Adipocyte (in vitro differentiated cells): ENCODE measurements around the gene SNCA.

Experiments used
- DNase-seq: peaks from one replicate; pipeline ENCODE4 v3.0.0-alpha.2; 2015; ENCODE audit warnings: low read depth
- H3K27me3 ChIP-seq: replicated peaks from 2 replicates; pipeline ENCODE4 v1.7.0; 2013; ENCODE audit warnings: mild to moderate bottlenecking, low read length, moderate library complexity; ENCODE audit not compliant: control insufficient read depth, insufficient read depth
- H3K36me3 ChIP-seq: 2 replicates; pipeline ENCODE4 v1.7.0; 2013; ENCODE audit warnings: low read length, mild to moderate bottlenecking, moderate library complexity; ENCODE audit not compliant: control insufficient read depth, insufficient read depth, severe bottlenecking
- H3K4me1 ChIP-seq: 2 replicates; pipeline ENCODE4 v1.7.0; 2013; ENCODE audit warnings: mild to moderate bottlenecking, low read length, moderate library complexity; ENCODE audit not compliant: control insufficient read depth, insufficient read depth
- H3K4me3 ChIP-seq: 2 replicates; pipeline ENCODE4 v1.7.0; 2013; ENCODE audit warnings: mild to moderate bottlenecking, low read length, moderate library complexity
- H3K9ac ChIP-seq: 2 replicates; pipeline ENCODE4 v1.7.0; 2013; ENCODE audit warnings: mild to moderate bottlenecking, low read length, moderate library complexity
- H3K9me3 ChIP-seq: 2 replicates; pipeline ENCODE4 v1.7.0; 2013; ENCODE audit warnings: mild to moderate bottlenecking, low read length, moderate library complexity; ENCODE audit not compliant: control insufficient read depth

Gene SNCA

GRCh38 chr4:89724716-89725115 lies 112.2 kb downstream of the SNCA start:
- no peaks in the 10 kb centered on the region for H3K27me3 ChIP-seq
- no peak overlapping the region for H3K4me3 ChIP-seq
- H3K9me3 ChIP-seq: peaks cover under 1% of the 10 kb centered on the region
- H3K9ac ChIP-seq: no peak overlapping the region
- no peaks in the 10 kb centered on the region for H3K36me3 ChIP-seq
- DNase-seq: peak; percentile 71
- no peaks in the 10 kb centered on the region for H3K4me1 ChIP-seq

GRCh38 chr4:89723096-89723495 lies 113.9 kb downstream of the SNCA start:
- no peaks in the 10 kb centered on the region for H3K36me3 ChIP-seq
- no peak for DNase-seq
- no peaks in the 10 kb centered on the region for H3K27me3 ChIP-seq
- H3K9me3 ChIP-seq: peaks cover 17% of the 10 kb centered on the region
- no peak overlapping the region for H3K9ac ChIP-seq
- no peaks in the 10 kb centered on the region for H3K4me1 ChIP-seq
- H3K4me3 ChIP-seq: no peak overlapping the region

- H3K36me3 ChIP-seq: no peaks in the 10 kb centered on the region
- no peak overlapping the region for H3K9ac ChIP-seq
- no peak for DNase-seq
- H3K9me3 ChIP-seq: peaks cover 23% of the 10 kb centered on the region
- H3K4me1 ChIP-seq: no peaks in the 10 kb centered on the region
- H3K27me3 ChIP-seq: no peaks in the 10 kb centered on the region
- no peak overlapping the region for H3K4me3 ChIP-seq
Measured at GRCh38 chr4:89722517-89722916, 114.4 kb downstream of the SNCA start.

- H3K9me3 ChIP-seq: peaks cover 24% of the 10 kb centered on the region
- no peak for DNase-seq
- H3K4me3 ChIP-seq: no peak overlapping the region
- H3K4me1 ChIP-seq: no peaks in the 10 kb centered on the region
- H3K36me3 ChIP-seq: no peaks in the 10 kb centered on the region
- no peak overlapping the region for H3K9ac ChIP-seq
- no peaks in the 10 kb centered on the region for H3K27me3 ChIP-seq
Measured at GRCh38 chr4:89720981-89721380, 116.0 kb downstream of the SNCA start.

DNA sequence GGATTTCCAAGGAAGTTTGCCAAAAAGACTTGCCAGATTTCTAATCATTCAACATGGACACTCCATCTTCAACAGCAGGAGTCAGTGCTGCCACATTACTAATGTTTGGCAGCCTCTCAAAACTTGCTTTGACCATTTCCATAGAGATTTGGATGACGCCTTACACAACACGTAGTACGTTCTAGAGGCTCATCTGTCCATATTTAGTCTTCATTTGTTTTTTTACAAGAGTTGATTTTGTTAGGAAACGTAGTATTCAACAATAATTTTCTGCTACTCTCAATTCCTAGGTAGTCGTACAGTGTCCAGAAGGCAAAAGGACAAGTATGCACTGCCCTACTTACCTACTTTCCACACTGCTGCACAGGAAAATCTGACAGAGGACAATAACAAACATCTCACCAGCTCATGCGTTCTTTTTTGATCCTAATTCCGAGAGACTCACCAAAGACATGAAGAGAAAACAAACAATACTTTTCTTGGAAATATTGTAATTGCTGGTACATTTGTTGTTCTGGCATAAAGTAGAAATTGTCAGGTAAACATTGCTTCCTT lies 117.3 kb downstream of the SNCA start:
- H3K9me3 ChIP-seq: peaks cover 24% of the 10 kb centered on the region
- no peaks in the 10 kb centered on the region for H3K36me3 ChIP-seq
- DNase-seq: no peak
- H3K9ac ChIP-seq: no peak overlapping the region
- no peaks in the 10 kb centered on the region for H3K27me3 ChIP-seq
- H3K4me3 ChIP-seq: no peak overlapping the region
- no peaks in the 10 kb centered on the region for H3K4me1 ChIP-seq

- no peak overlapping the region for H3K4me3 ChIP-seq
- peaks cover 7% of the 10 kb centered on the region for H3K4me1 ChIP-seq
- peaks cover 24% of the 10 kb centered on the region for H3K9me3 ChIP-seq
- H3K9ac ChIP-seq: no peak overlapping the region
- no peaks in the 10 kb centered on the region for H3K36me3 ChIP-seq
- DNase-seq: no peak
- H3K27me3 ChIP-seq: no peaks in the 10 kb centered on the region
Measured at GRCh38 chr4:89716893-89717292, 120.1 kb downstream of the SNCA start.

GRCh38 chr4:89715631-89716030 lies 121.3 kb downstream of the SNCA start:
- Histone ChIP-seq H3K27me3 (no peaks in the 10 kb centered on the region), H3K36me3 (no peaks in the 10 kb centered on the region), H3K9ac (no peak overlapping the region), H3K4me1 (peaks cover 7% of the 10 kb centered on the region), H3K4me3 (no peak overlapping the region), H3K9me3 (peaks cover 24% of the 10 kb centered on the region)
- DNase-seq: no peak

DNA sequence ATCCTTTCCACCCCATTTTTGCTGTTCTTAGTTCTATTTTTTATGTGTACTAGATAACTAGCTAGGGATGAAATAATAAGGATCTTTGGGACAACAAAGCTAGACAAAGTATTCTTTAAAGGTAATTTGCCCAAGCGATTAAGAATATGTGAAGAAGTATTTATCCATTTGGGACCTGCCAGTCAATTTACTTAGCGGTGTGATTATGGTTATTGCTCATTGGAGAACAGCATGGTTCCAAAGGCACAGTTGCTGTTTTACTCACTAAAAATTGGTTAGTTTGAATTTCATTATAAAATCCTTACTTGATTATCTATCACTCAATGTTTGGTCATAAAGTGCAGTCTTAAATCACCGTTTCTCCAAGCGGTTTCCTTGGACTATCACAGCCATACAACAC lies 124.1 kb downstream of the SNCA start:
- DNase-seq: no peak
- H3K4me1 ChIP-seq: peaks cover 7% of the 10 kb centered on the region
- H3K27me3 ChIP-seq: no peaks in the 10 kb centered on the region
- no peak overlapping the region for H3K4me3 ChIP-seq
- H3K36me3 ChIP-seq: no peaks in the 10 kb centered on the region
- no peak overlapping the region for H3K9ac ChIP-seq
- H3K9me3 ChIP-seq: peaks cover 4% of the 10 kb centered on the region

DNA sequence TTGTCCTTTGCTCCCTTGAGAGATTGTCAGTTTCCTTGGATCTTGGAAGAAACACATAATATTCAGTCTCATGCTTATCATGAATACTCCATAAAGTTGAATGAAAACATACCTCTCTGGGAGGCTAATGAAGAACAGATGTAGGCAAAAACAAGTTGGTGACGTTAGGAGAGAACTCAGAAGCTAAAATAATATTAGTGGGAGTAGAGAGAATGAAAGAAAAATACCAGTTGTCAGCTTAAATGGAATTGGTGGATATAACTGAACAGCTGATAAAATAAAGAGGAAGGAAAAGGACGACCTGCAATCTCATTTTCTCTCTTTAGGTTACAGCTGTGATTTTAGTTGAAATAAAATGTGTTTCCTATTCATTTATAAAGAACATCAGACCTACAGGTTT lies 124.8 kb downstream of the SNCA start:
- no peak overlapping the region for H3K9ac ChIP-seq
- no peak overlapping the region for H3K4me3 ChIP-seq
- peaks cover 7% of the 10 kb centered on the region for H3K4me1 ChIP-seq
- no peaks in the 10 kb centered on the region for H3K9me3 ChIP-seq
- DNase-seq: peak; percentile 81
- no peaks in the 10 kb centered on the region for H3K36me3 ChIP-seq
- no peaks in the 10 kb centered on the region for H3K27me3 ChIP-seq

- Histone ChIP-seq H3K9me3 (no peaks in the 10 kb centered on the region), H3K27me3 (no peaks in the 10 kb centered on the region), H3K4me1 (peaks cover 7% of the 10 kb centered on the region), H3K36me3 (no peaks in the 10 kb centered on the region), H3K4me3 (no peak overlapping the region), H3K9ac (no peak overlapping the region)
- peak; percentile 28 for DNase-seq
Measured at GRCh38 chr4:89708903-89709421, 128.0 kb downstream of the SNCA start.

GRCh38 chr4:89707467-89707866 lies 129.5 kb downstream of the SNCA start:
- DNase-seq: no peak
- Histone ChIP-seq H3K4me1 (peaks cover 5% of the 10 kb centered on the region), H3K36me3 (no peaks in the 10 kb centered on the region), H3K9ac (no peak overlapping the region), H3K4me3 (no peak overlapping the region), H3K27me3 (no peaks in the 10 kb centered on the region), H3K9me3 (no peaks in the 10 kb centered on the region)
